K562 (cell line): ENCODE results near the gene TMEM132C. TPM values are rescaled to one million over a fixed set of nuclear protein-coding genes. Genes with fewer than 3 reads are reported as not detected.

Source experiments
- ATAC-seq: fragments of 200-7000 bp; cut with Tn5 transposase; 3 replicates; pipeline ENCODE4 v1.9.1; 2020; ENCODE audit warnings: moderate library complexity
- BruUV-seq: library from RNA; stranded (reverse); fragments of 400-500 nt; replicated peaks from 2 replicates; lab custom pipeline; 2021; lab: Mats Ljungman, UMichigan
- CTCF ChIA-PET: fragments of 300-600 bp; formaldehyde crosslinking; extraction: SDS; loops from one replicate; lab custom pipeline; 2021; ENCODE audit warnings: low intra/inter-chr PET ratio; lab: Yijun Ruan, JAX
- POLR2A ChIA-PET: fragments of 300-600, 350-650 bp; sonication (Branson Sonifier 250); formaldehyde crosslinking; extraction: SDS; loops from one replicate; lab custom pipeline; 2021; ENCODE audit warnings: antibody characterized with exemption, inconsistent platforms; lab: Yijun Ruan, JAX
- DNase-seq, 4 experiments: peaks; one replicate each; pipeline versions ENCODE4 v3.0.0 to v3.0.0-alpha.2; 2011 to 2018; ENCODE audit warnings: low spot score in 3 of 4, mixed read lengths in 3 of 4; ENCODE audit errors: extremely low read depth in 1 of 4
- FAIRE-seq: peaks from 2 replicates; lab custom pipeline; 2011; peaks lifted over from hg19 to GRCh38; lab: Jason Lieb, UNC
- H2AFZ ChIP-seq: 2 replicates; pipeline ENCODE4 v1.6.0; 2011; ENCODE audit warnings: low read depth, low read length, control low read depth, inconsistent platforms
- H3K27ac ChIP-seq: fragments of 200-600 bp; 3 replicates; pipeline ENCODE4 v1.8.0; 2011; ENCODE audit warnings: low read depth, mild to moderate bottlenecking, control low read depth, inconsistent platforms, low read length, moderate library complexity, mixed read lengths; ENCODE audit errors: extremely low read depth
- H3K27me3 ChIP-seq, 2 experiments: fragments of 300-600 bp in 1 of 2; 2 replicates in 1 of 2; 3 replicates in 1 of 2; pipeline versions ENCODE4 v1.6.0 to v1.8.0; 2011; ENCODE audit warnings: inconsistent platforms in 2 of 2, low read length in 2 of 2, mild to moderate bottlenecking in 1 of 2, mixed read lengths in 1 of 2, moderate library complexity in 1 of 2; ENCODE audit not compliant: control insufficient read depth in 2 of 2, insufficient read depth in 2 of 2
- H3K36me3 ChIP-seq: fragments of 300-600 bp; 3 replicates; pipeline ENCODE4 v1.8.0; 2011; ENCODE audit warnings: mild to moderate bottlenecking, low read length, inconsistent platforms; ENCODE audit not compliant: control insufficient read depth, insufficient read depth
- H3K4me1 ChIP-seq, 2 experiments: fragments of 200-600 bp in 1 of 2; replicated peaks in 1 of 2; 2 replicates in 1 of 2; 3 replicates in 1 of 2; pipeline versions ENCODE4 v1.5.1 to v1.8.0; 2011; ENCODE audit warnings: inconsistent platforms in 2 of 2, low read length in 2 of 2, mild to moderate bottlenecking in 1 of 2, mixed read lengths in 1 of 2, moderate library complexity in 1 of 2; ENCODE audit not compliant: control insufficient read depth in 2 of 2, insufficient read depth in 2 of 2
- H3K4me2 ChIP-seq: 2 replicates; pipeline ENCODE4 v1.6.1; 2011; ENCODE audit warnings: low read length, control low read depth, inconsistent platforms, mixed read lengths; ENCODE audit not compliant: insufficient read depth
- H3K4me3 ChIP-seq: fragments of 200-600 bp; sonication (generic), shearing (Covaris generic); 2 replicates; pipeline ENCODE4 v1.5.1; 2016; ENCODE audit warnings: control low read depth, inconsistent platforms
- H3K79me2 ChIP-seq: fragments of 200-600 bp; 3 replicates; pipeline ENCODE4 v1.8.0; 2011; ENCODE audit warnings: low read length, inconsistent platforms; ENCODE audit not compliant: control insufficient read depth, insufficient read depth
- H3K9ac ChIP-seq, 2 experiments: 2 replicates each; pipeline versions ENCODE4 v1.6.0 to v1.6.1; 2011; ENCODE audit warnings: low read depth in 2 of 2, low read length in 2 of 2, control low read depth in 1 of 2, inconsistent platforms in 1 of 2, mild to moderate bottlenecking in 1 of 2, mixed read lengths in 1 of 2; ENCODE audit not compliant: insufficient read depth in 1 of 2
- H3K9me1 ChIP-seq: one replicate; pipeline ENCODE4 v1.6.0; 2011; ENCODE audit warnings: inconsistent platforms, mild to moderate bottlenecking, low read length, moderate library complexity; ENCODE audit not compliant: control insufficient read depth, insufficient read depth
- H3K9me3 ChIP-seq: replicated peaks from 2 replicates; pipeline ENCODE4 v1.5.1; 2011; ENCODE audit warnings: low read depth, low read length, inconsistent platforms; ENCODE audit not compliant: control insufficient read depth, insufficient read depth
- H4K20me1 ChIP-seq: replicated peaks from 2 replicates; pipeline ENCODE4 v1.6.1; 2011; ENCODE audit warnings: low read length, inconsistent platforms, mixed read lengths; ENCODE audit not compliant: control insufficient read depth, insufficient read depth
- ADNP ChIP-seq: fragments of 200-800 bp; sonication (Bioruptor generic); IDR thresholded peaks from 2 replicates; pipeline ENCODE4 v1.6.1; 2016; ENCODE audit warnings: missing genetic modification characterization, missing compliant biosample characterization
- ELF1 ChIP-seq: fragments of 200-800 bp; sonication (Bioruptor generic); IDR thresholded peaks from 2 replicates; pipeline ENCODE4 v1.6.1; 2016; ENCODE audit warnings: missing genetic modification characterization, missing compliant biosample characterization
- EP400 ChIP-seq: fragments of 450-650 bp; IDR thresholded peaks from 2 replicates; pipeline ENCODE4 v1.6.1; 2017; ENCODE audit warnings: antibody characterized with exemption, mild to moderate bottlenecking, moderate library complexity
- GABPB1 ChIP-seq: sonication (generic); formaldehyde crosslinking; IDR thresholded peaks from 2 replicates; pipeline ENCODE4 v1.8.0; 2022; ENCODE audit warnings: mild to moderate bottlenecking, missing genetic modification reagents
- GATAD2B ChIP-seq: fragments of 450-650 bp; IDR thresholded peaks from 2 replicates; pipeline ENCODE4 v1.6.1; 2017; ENCODE audit warnings: mild to moderate bottlenecking, borderline replicate concordance
- HNRNPK ChIP-seq: fragments of 200-400 bp; formaldehyde crosslinking; IDR thresholded peaks from one replicate; pipeline ENCODE4 v1.6.1; 2018; ENCODE audit warnings: mild to moderate bottlenecking, low read depth, low read length; ENCODE audit not compliant: poor library complexity, severe bottlenecking
- KLF6 ChIP-seq: fragments of 250-450 bp; sonication (Bioruptor Pico); IDR thresholded peaks from 2 replicates; pipeline ENCODE4 v1.4.0; 2020; ENCODE audit warnings: mild to moderate bottlenecking, moderate library complexity, borderline replicate concordance
- MECOM ChIP-seq: fragments of 250-450 bp; sonication (Bioruptor Pico); IDR thresholded peaks from 2 replicates; pipeline ENCODE4 v1.8.0; 2022; ENCODE audit warnings: inconsistent platforms
- PCBP1 ChIP-seq: fragments of 200-400 bp; formaldehyde crosslinking; IDR thresholded peaks from 2 replicates; pipeline ENCODE4 v1.6.1; 2018; ENCODE audit warnings: mild to moderate bottlenecking, low read depth, low read length; ENCODE audit not compliant: poor library complexity, severe bottlenecking
- PYGO2 ChIP-seq: fragments of 450-650 bp; IDR thresholded peaks from 2 replicates; pipeline ENCODE4 v1.6.1; 2016; ENCODE audit warnings: mild to moderate bottlenecking, missing genetic modification characterization, moderate library complexity, missing compliant biosample characterization
- RBM14 ChIP-seq: fragments of 200-400 bp; formaldehyde crosslinking; IDR thresholded peaks from 2 replicates; pipeline ENCODE4 v1.6.1; 2018; ENCODE audit warnings: low read depth, mild to moderate bottlenecking, low read length, moderate library complexity, borderline replicate concordance; ENCODE audit not compliant: insufficient read depth
- SAFB2 ChIP-seq: fragments of 200-400 bp; formaldehyde crosslinking; IDR thresholded peaks from 2 replicates; pipeline ENCODE4 v1.6.1; 2018; ENCODE audit warnings: borderline replicate concordance, low read length, low read depth, moderate library complexity; ENCODE audit not compliant: severe bottlenecking
- SRSF1 ChIP-seq: fragments of 200-400 bp; formaldehyde crosslinking; IDR thresholded peaks from 2 replicates; pipeline ENCODE4 v1.6.1; 2017; ENCODE audit warnings: mild to moderate bottlenecking, low read depth, low read length, moderate library complexity
- TARDBP ChIP-seq: fragments of 450-650 bp; IDR thresholded peaks from 2 replicates; pipeline ENCODE4 v1.6.1; 2016
- ZNF436 ChIP-seq: fragments of 250-450, 450-650 bp; sonication (Bioruptor Pico); formaldehyde crosslinking; IDR thresholded peaks from 2 replicates; pipeline ENCODE4 v1.7.0; 2020; ENCODE audit warnings: mild to moderate bottlenecking
- ZNF57 ChIP-seq: fragments of 450-650 bp; formaldehyde crosslinking; IDR thresholded peaks from 2 replicates; pipeline ENCODE4 v1.4.0; 2020; ENCODE audit warnings: mild to moderate bottlenecking, moderate library complexity
- WGBS: fragments of 100-300 bp; shearing (Covaris generic); methylation state at CpG from one replicate; pipeline ENCODE4 v1.1.6; 2016; ENCODE audit warnings: low coverage, mixed read lengths; ENCODE audit not compliant: insufficient coverage; ENCODE audit errors: missing lambda C conversion rate; 5-methylcytosine and 5-hydroxymethylcytosine counted together
- in situ Hi-C: fragments of 300-500 bp; cut with MboI; formaldehyde crosslinking; loops from 4 replicates; pipeline ENCODE4 v1.15.0; 2018; ENCODE audit warnings: inconsistent platforms, mixed read lengths
- intact Hi-C: fragments of 100-400 bp; cut with micrococcal nuclease; formaldehyde crosslinking; loops from 2 replicates; pipeline ENCODE4 v1.14.2; 2022
- polyA plus RNA-seq, 8 experiments: library from polyadenylated mRNA; depleted of rRNA in 4 of 8; stranded (reverse) in 5 of 8; unstranded in 3 of 8; fragments of >200 nt; fragmentation: Nextera tagmentation in 2 of 8; fragmentation: Illumina TruSeq in 1 of 8; extraction: Ambion mirVana in 2 of 8; extraction: Trizol in 1 of 8; gene quantifications; 2 replicates each; pipeline versions ENCODE4 v1.2.1 to v1.2.3, GENCODE V29; 2011 to 2014; ENCODE audit warnings: inconsistent platforms in 1 of 8, missing spikeins in 1 of 8
- total RNA-seq, 7 experiments: library from RNA; depleted of rRNA in 6 of 7; stranded (reverse); fragments of >200 nt in 6 of 7; fragmentation: Illumina TruSeq in 2 of 7; extraction: Trizol in 2 of 7; gene quantifications; 2 replicates each; pipeline versions ENCODE4 v1.2.1 to v1.2.3, GENCODE V29; 2011 to 2021; ENCODE audit warnings: low replicate concordance in 1 of 7
- TF ChIP-seq, protein P1 (sequence below): fragments of 450-650 bp; formaldehyde crosslinking; IDR thresholded peaks from 2 replicates; pipeline ENCODE4 v1.4.0; 2022; ENCODE audit warnings: mild to moderate bottlenecking, moderate library complexity

The TMEM132C gene
- total and polyA plus RNA-seq, 9 of the 15 experiments (the other 6 are each of a cell fraction or from before 2014, with no cell fraction given), result not detected

DNA sequence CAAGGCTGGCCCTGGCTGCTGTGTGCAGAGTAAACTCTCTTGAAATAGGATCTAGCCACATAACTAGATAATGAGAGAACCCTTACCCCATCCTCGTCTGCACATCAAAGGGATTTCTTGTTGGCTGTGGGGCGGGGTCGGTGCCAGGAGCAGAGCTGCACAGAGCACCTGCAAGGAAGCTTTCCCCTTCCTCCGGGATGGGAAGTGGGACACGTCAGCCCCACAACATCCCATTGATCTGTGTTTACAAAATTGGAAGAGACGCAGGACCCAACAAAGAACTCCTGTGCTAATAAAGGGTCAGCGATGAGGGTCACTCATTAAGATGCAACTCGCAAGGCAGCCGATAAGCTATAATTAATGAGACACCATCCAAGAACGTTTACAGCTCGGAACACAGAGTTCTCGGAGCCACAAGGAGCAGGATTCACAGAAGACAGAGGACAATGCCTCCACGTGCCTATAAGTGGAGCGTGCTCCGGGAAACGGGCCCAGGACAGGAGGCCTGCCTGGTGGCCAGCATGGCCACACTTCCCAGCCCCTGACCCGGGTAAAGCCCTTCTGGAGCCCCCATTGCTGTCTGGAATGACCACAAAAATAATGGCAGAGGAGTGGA lies 385.3 kb downstream of the TMEM132C start:
- FAIRE-seq (no peak), ATAC-seq (no peak), DNase-seq (no peak)
- no TSS peak for BruUV-seq
- Histone ChIP-seq H3K79me2 (no peaks in the 10 kb centered on the region), H3K9me3 (no peaks in the 10 kb centered on the region), H3K36me3 (no peaks in the 10 kb centered on the region), H3K4me2 (no peak overlapping the region), H3K9ac (no peak overlapping the region), H3K4me3 (no peak overlapping the region), H2AFZ (no peak overlapping the region), H3K4me1 (no peaks in the 10 kb centered on the region), H3K27ac (no peak overlapping the region), H3K27me3 (peaks cover 0 to 24% of the 10 kb centered on the region in 2 experiments; a peak in 3 of 5 replicates), H4K20me1 (0 out of 2 replicates have a peak, but pooled peaks cover 3% of the 10 kb centered on the region), H3K9me1 (no peaks in the 10 kb centered on the region)
- POLR2A ChIA-PET, result no interaction called here
- CTCF ChIA-PET, result no interaction called here
- intact Hi-C loops (no loop called here), in situ Hi-C loops (no loop called here)
- WGBS, result under 1% methylated on average over 17 of the region's 17 CpGs
- TF ChIP-seq TARDBP (no peak), RBM14 (no peak), PYGO2 (tag) (no peak), EP400 (no peak), GATAD2B (no peak), MECOM (CRISPR knock-in tag) (no peak)

DNA sequence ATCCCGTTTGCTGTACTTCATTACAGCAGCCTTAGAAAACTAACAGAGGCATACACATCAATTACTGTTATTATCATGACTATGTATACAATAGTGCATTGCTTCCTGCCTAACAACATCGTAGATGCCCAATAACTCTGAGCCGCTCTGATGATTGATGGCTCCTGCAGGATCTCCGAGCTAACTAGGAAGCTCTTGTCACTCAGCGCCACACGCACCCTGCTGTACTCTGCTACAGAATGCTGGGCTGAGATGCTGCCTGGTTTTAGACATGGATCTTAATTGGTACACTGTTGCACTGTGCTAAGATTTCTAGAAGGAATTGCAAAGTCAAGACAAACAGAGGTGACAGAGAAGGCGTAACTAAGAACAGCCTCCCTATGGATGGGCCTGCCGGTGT lies 387.5 kb downstream of the TMEM132C start:
- intact Hi-C loops, result no loop called here
- H4K20me1 ChIP-seq, result 0 out of 2 replicates have a peak, but pooled peaks cover 3% of the 10 kb centered on the region

More for the DNA sequence above, 387.5 kb downstream of the TMEM132C start:
- ChIA-PET CTCF (no interaction called here), POLR2A (no interaction called here)
- Histone ChIP-seq H3K79me2 (no peaks in the 10 kb centered on the region), H3K9ac (no peak overlapping the region), H3K4me3 (no peak overlapping the region), H3K36me3 (no peaks in the 10 kb centered on the region), H3K27ac (no peak overlapping the region), H3K27me3 (peaks cover 0 to 24% of the 10 kb centered on the region in 2 experiments; a peak in 3 of 5 replicates), H2AFZ (no peak overlapping the region), H3K4me2 (no peak overlapping the region), H3K4me1 (no peaks in the 10 kb centered on the region), H3K9me1 (no peaks in the 10 kb centered on the region), H3K9me3 (no peaks in the 10 kb centered on the region)
- under 1% methylated on average over 8 of the region's 8 CpGs for WGBS
- ATAC-seq, result no peak
- BruUV-seq, result no TSS peak
- FAIRE-seq, result no peak
- in situ Hi-C loops, result no loop called here
- DNase-seq, result no peak
- TF ChIP-seq ZNF57, result no peak
- TF ChIP-seq HNRNPK, result no peak
- TF ChIP-seq KLF6 (CRISPR knock-in tag), result no peak
- TF ChIP-seq, protein P1, sequence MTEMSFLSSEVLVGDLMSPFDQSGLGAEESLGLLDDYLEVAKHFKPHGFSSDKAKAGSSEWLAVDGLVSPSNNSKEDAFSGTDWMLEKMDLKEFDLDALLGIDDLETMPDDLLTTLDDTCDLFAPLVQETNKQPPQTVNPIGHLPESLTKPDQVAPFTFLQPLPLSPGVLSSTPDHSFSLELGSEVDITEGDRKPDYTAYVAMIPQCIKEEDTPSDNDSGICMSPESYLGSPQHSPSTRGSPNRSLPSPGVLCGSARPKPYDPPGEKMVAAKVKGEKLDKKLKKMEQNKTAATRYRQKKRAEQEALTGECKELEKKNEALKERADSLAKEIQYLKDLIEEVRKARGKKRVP (CRISPR knock-in tag), result no peak
- no peak for TF ChIP-seq ELF1
- TF ChIP-seq PCBP1, result no peak
- no peak for TF ChIP-seq SAFB2
- no peak for TF ChIP-seq SRSF1
- no peak for TF ChIP-seq ZNF436 (CRISPR knock-in tag)
- no peak for TF ChIP-seq ADNP (tag)
- TF ChIP-seq GABPB1, result no peak
